Fibroblast of the conjunctiva (primary cell): Measurements from ENCODE around the gene KCNMA1.

Source experiments
- DNase-seq: peaks from one replicate; pipeline ENCODE4 v3.0.0-alpha.2; 2010; ENCODE audit warnings: low read depth

The KCNMA1 gene

DNA sequence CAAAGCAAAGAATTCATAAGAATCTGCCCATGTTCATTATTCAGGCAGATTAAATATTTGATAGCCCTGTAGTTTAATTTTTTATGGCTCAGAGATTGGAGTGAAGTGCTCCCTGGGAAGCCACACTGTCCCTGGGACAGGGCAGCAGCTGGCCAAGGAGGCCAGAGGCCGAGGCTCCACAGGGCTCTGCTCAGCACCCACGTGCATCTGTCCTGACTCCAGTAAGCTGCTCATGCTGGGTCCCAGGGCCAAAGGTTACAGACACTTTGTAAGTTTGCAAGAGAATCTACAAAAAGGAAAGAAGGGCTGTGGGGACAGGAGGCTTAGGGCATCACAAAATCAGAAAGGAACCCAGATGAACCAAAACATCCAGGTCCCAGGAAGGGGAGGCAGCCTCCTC is 155.5 kb downstream of the KCNMA1 start:
- no peak for DNase-seq

DNA sequence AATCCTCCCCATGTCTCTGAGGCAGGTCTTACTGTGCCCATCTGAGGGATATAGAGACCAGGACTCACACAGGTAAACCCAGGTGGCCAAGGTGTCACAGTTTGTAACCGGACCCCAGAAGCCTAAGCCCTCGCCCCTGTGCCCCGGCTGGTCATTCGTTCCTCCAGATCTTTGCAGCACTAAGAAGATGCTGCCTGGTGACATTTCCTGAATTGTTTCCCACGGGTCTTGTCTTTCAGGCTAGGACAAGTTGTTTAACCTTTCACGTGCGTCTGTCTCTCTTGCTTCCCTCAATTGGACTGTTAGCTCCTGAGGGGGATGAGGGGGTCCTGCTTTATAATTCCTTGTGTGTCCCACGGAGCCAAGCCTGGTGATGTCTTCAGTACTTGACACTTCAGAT is 158.0 kb downstream of the KCNMA1 start:
- no peak for DNase-seq

DNA sequence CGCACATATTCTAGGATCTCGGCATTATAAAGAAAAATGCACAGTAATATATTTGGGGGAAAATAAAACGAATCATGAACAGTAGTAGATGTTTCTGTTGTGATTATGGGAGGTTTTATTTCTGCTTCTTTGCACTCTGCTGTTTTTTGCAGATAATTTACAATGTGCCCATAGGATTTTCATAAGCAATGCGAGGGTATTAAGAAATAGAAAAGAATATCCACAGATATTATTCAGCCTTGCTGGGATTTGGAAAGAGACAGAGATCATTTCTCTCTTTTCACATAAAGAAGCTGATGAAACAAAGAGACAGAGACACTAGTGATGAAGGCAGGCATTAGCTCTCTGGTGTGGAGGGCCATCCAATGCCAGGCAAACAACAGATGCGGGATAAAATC is 158.6 kb downstream of the KCNMA1 start:
- DNase-seq, result no peak

- peak; percentile 47 for DNase-seq
These were observed 159.2 kb downstream of the KCNMA1 start for GRCh38 chr10:77478247-77478961.

DNA sequence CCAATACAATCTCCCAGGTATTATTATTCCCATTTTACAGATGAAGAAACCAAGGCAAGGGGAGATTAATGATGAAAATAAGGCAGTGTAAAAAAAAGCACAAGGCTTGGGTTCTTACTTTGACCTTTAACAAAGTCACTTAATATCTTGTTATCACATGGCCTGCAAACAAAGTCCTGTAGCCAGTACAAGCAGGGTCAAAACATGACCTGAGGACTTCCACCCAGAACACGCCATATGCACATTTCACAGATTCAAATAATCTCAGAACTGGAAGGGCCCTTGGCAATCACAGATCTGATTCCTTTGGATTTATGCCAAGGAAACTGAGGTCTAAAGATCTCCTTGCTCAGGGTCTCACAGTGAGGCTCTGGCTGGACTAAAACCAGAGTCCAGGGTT is 162.1 kb downstream of the KCNMA1 start:
- DNase-seq, result no peak

- DNase-seq, result no peak
These were observed 162.7 kb downstream of the KCNMA1 start for GRCh38 chr10:77474939-77475338.

DNA sequence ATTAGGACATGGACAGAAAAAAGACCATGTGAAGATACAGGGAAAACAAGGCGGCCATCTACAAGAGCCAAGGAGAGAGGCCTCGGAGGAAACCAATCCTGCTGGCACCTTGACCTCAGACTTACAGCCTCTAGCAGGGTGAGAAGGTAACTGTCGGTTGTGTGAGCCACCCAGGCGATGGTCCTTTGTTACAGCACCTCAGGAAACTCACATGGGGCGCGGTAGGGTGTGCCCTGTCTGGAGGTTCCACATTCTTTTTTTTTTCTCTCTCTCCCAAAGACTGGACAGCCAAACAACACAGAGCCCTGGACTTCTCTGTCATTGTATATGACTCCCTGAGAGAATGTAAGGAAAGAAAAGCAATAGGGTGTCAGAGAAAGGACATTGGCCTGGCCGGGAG is 163.2 kb downstream of the KCNMA1 start:
- no peak for DNase-seq

GRCh38 chr10:77472146-77472545 is 165.5 kb downstream of the KCNMA1 start:
- DNase-seq, result no peak

GRCh38 chr10:77471069-77471536 is 166.5 kb downstream of the KCNMA1 start:
- DNase-seq, result no peak

DNA sequence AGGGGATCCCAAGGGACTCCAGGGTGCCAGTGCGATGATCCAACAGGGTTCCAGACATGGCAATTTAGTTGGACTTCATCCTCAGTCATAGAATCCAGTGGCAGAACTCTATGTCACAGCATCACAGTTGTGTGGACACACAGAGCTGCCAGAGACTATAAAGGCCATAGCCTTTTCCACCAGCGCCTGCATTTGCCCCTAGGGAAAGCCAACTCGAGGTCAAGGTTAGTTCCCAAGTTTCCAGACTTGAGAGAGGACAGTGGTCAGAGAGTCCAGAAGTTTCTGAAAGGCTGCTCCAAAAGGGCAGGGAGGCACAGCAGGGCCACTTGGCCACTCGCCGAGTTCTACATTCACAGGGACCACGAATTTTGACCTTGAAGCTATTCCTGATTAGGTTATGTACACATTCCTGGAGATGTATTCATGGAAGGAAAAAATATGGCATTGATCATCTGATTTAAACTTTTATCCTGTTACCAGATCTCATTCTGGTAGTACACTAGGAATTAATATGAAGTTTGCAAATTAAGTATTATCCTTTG is 170.1 kb downstream of the KCNMA1 start:
- no peak for DNase-seq

- no peak for DNase-seq
These were observed 173.5 kb downstream of the KCNMA1 start for GRCh38 chr10:77463967-77464745.

- no peak for DNase-seq
These were observed 174.1 kb downstream of the KCNMA1 start for GRCh38 chr10:77463499-77463898.

GRCh38 chr10:77461636-77462296 is 175.8 kb downstream of the KCNMA1 start:
- DNase-seq, result no peak

DNA sequence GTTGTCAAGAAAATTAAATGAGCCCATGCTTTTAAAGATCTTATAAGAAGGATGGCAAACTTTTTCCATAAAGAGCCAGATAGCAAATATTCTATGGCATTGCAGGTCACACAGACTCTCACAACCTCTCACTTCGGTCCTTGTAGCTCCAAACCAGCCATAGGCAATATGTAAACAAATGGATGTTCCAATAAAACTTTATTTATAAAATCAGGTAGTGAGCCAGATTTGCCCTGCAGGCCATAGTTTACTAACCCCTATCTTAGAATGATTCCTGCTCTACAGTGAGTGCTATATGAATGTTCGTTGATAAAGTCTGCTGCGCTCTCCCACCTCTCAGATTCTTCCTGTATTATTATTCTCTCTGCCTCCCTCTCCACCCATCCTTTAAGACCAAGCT is 177.7 kb downstream of the KCNMA1 start:
- DNase-seq, result no peak

GRCh38 chr10:77458986-77459590 is 178.5 kb downstream of the KCNMA1 start:
- no peak for DNase-seq

DNA sequence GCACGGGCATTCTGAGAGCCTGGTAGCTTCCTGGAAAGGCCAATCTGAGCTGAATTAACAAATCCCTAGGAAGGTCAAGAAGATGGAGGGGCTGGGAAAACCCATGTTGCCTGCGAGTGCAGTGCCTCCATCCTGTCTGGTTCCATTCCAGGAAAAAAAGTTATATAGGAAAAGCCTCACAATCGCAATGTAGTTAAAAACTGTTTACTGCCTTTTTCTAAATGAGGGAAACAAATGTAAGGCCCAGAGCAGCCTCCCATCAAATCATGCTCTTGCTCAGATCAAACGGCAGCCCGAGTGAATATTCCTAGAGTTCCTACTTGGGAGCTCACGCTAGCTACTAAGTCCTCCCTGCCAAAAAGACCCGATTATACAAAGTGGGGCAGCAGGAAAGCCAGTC is 179.9 kb downstream of the KCNMA1 start:
- DNase-seq, result no peak

DNA sequence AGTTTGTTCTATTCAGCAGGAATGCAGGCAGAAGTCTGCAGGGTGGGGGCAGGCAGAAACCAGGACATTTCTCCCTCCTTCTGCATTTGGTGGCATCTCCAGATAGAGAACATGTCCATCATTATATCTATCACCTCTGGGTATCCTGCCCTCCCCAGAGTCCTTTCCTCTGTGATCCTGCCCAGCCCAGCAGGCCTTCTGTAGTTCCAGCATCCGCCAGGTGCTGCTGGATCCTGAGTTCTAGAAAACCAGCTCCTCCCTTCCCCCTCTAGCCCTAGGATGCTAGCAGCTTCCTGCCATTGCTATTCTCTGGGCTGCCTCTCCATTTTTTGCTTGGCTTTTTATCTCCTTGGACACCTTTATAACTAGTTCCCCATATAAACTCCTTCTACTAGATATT is 180.3 kb downstream of the KCNMA1 start:
- no peak for DNase-seq

- DNase-seq, result no peak
These were observed 181.2 kb downstream of the KCNMA1 start for GRCh38 chr10:77456414-77456813.

GRCh38 chr10:77455561-77455960 is 182.0 kb downstream of the KCNMA1 start:
- no peak for DNase-seq

DNA sequence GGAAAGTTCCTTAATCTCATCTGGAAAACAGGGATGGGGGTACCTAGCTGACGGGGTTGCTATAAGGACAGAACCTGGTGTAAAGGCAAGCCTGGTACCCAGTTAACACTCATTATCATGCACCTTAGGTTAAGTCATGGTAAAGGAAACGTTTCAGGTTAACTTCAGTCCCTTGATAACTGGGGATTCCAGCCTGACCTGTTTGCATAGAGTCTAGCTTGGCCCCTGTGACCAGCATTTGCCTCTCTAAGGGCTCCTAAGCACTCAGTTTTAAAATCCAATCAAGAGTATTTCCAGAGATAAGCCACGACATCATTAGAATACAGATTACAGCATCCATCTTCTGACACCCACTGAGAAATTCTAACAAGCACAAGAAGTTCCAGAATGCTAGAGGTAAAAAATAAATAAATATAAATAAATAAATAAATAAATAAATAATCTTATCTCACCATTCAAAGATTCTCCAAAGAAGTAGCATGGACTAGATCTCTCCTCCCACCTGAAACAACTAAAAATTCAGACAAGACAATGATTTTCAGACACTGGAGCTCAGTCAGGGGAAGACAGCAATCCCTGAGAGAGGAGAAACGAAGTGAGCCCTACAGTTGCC is 184.6 kb downstream of the KCNMA1 start:
- no peak for DNase-seq

GRCh38 chr10:77451886-77452285 is 185.7 kb downstream of the KCNMA1 start:
- no peak for DNase-seq

- DNase-seq, result no peak
These were observed 189.4 kb downstream of the KCNMA1 start for GRCh38 chr10:77448226-77448625.
